NCI-H345 treated with DMSO at 0.1 percent for 48 hours (cell line): ENCODE results near the gene WFDC1.
A peak's percentile ranks its signal among the peaks of the same experiment; 100 is the strongest.

ENCODE experiments used
- DNase-seq: peaks from one replicate; lab custom pipeline; 2025; ENCODE audit not compliant: unreplicated experiment; lab: John Stamatoyannopoulos, UW

WFDC1 gene

DNA sequence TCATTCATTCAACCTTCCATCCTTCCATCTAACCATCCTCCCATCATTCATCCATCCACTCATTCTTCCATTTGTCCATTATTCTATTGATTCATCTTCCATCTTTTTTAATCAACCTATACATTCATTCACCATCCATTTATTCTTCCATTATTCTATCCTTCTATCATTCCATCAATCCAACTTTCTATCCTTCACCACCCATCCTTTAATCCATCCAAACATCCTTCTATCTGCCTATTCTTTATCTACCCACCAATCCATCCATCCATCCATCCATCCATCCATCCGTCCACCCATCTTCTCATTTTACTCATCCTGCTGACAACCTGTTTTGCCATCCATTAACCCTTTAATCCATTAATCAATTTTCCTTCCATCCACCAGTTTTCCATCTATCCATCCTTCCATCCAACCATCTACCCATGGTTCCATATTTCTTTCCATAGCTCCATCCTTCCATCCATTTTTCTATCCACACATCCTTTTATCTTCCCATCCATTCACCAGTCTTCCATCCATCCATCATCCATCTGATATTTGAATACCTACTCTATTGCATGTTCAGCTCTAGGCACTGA is 21.8 kb upstream of the WFDC1 start:
- DNase-seq, result no peak

DNA sequence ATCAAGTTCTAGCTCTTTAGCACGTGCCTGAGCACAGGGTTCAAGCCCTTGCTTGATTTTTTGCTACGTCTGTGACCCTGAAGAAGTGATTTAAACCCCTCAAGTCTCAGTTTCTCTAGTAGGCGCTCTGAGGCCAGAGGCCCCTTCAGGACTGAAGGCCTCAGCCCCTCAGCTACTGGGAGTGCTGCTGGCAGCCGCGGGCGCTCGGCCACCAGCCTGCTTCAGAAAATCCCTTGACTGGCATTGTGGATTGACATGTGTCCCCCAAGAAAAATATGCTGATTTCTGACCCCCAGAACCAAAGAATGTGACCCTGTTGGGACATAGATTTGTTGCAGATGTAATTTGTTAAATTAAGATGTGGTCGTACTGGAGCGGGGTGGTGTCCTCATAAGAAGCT is 20.2 kb upstream of the WFDC1 start:
- DNase-seq, result no peak

GRCh38 chr16:84275585-84276151 is 19.0 kb upstream of the WFDC1 start:
- DNase-seq, result no peak

- peak; percentile 27 for DNase-seq
These were observed 17.3 kb upstream of the WFDC1 start for GRCh38 chr16:84277244-84277823.

- no peak for DNase-seq
These were observed 16.3 kb upstream of the WFDC1 start for GRCh38 chr16:84278333-84278732.

- no peak for DNase-seq
These were observed 15.7 kb upstream of the WFDC1 start for GRCh38 chr16:84278968-84279367.

- DNase-seq, result no peak
These were observed 14.8 kb upstream of the WFDC1 start for GRCh38 chr16:84279881-84280280.

DNA sequence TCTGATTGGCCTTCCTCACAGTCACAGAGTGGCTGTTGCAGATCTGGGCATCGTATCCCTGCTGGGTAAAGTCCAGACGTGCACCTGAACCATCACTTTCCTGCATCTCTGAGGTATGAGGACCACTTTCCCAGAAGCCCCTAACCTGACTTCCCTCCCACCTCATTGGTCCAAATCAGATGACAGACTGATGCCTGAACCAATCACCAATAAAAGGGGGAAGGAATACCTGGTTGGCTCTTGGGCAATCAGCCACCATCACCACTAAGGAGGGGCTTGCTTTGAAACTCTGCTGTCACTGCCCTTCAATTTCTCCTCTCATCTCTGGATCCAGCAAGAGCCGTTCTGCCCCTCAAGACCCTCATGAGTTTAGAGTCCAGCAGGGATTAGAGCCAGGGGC is 13.6 kb upstream of the WFDC1 start:
- no peak for DNase-seq

- DNase-seq, result no peak
These were observed 12.1 kb upstream of the WFDC1 start for GRCh38 chr16:84282533-84282932.

DNA sequence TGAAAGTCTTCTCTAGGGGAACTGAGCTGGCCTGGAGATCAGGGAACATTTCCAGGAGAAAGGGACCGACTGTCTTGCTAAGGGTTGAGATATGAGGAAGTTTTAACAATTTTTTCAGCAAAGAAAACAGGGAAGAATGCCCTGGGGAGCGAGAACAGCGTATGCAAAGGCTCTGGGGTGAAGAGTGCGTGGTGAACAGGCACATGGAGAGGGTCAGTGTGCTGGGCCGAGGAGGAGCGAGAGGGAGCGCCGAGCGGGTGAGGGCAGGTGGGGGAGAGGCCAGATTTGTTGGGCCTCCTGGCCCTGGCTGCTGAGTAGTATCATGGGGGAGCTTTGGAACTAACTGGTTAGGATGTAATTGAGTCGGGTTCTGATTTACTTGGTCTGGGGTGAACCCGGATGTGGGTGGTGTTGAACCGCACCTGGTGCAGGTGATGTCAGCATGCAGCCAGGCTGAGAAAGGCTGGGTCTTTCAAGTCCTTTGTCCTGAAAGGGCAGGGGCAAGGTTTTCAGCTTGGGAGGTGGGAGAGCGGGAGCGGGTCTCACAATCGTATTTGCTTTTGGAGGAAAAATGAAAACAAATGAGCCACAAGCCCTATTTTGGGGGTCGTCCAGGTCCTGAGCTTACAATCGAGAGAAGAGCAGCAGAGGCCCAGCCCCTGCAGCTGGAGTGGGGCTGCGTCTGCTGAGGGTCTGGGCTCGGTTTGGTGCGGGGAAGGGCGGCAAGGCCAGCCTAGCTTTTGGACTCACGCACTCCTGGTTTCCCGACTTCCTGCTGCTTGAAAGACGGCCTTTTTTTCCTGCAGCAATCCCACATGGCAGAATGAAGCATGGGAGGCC is 11.1 kb upstream of the WFDC1 start:
- no peak for DNase-seq

DNA sequence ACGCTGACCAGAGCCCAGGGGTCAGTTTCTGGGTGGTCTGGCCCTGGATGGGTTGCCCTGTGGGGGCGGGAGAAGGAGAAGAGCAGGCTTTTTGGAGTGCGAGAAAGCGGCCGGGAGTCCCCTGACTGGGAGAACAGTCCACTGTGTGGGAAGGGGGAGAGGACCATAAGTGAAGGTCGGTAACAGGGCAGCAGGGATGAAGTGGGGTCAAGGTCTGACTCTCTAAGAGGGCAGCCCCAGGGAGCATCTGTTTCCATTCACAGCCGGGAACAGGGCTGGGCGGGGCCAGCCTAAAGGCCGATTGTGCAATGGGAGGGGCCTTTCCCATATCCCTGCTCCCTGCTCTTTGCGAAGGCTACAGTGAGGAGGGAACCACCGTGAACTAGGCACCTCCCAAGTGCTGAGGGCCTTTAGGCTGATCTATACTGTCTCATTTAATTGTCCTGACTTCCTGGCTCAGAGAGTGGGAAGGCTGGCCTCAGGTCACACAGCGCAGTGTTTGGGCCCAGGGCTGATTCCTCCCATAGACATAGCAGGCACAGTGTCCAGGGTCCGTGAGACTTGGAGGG is 10.4 kb upstream of the WFDC1 start:
- no peak for DNase-seq

GRCh38 chr16:84286578-84287240 is 8.0 kb upstream of the WFDC1 start:
- DNase-seq, result no peak

- DNase-seq, result no peak
These were observed 5.8 kb upstream of the WFDC1 start for GRCh38 chr16:84288902-84289301.

DNA sequence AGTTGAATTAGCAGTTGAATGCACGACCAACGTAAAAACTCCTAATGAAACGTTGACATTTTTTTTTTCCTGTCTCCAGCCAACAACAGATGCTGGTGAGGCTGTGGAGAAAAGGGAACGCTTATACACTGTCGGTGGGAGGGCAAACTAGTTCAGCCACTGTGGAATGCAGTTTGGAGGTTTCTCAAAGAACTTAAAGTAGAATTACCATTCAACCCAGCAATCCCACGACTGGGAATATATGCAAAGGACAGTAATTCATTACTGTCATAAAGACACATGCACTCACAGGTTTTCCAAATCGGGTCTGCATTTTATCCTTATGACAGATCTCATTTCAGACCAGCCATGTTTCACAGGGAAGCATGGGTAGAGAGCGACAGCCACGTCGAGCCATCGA is 3.5 kb upstream of the WFDC1 start:
- DNase-seq, result no peak

- DNase-seq, result peak; percentile 84
These were observed 2.7 kb upstream of the WFDC1 start for GRCh38 chr16:84292011-84292410.

- DNase-seq, result no peak
These were observed 1.3 kb upstream of the WFDC1 start for GRCh38 chr16:84293406-84293805.

GRCh38 chr16:84294117-84294516 is 561 bp upstream of the WFDC1 start:
- DNase-seq, result no peak

- no peak for DNase-seq
These were observed 654 bp downstream of the WFDC1 start for GRCh38 chr16:84295203-84295860.

GRCh38 chr16:84298376-84298899 is 3.8 kb downstream of the WFDC1 start:
- DNase-seq, result no peak

DNA sequence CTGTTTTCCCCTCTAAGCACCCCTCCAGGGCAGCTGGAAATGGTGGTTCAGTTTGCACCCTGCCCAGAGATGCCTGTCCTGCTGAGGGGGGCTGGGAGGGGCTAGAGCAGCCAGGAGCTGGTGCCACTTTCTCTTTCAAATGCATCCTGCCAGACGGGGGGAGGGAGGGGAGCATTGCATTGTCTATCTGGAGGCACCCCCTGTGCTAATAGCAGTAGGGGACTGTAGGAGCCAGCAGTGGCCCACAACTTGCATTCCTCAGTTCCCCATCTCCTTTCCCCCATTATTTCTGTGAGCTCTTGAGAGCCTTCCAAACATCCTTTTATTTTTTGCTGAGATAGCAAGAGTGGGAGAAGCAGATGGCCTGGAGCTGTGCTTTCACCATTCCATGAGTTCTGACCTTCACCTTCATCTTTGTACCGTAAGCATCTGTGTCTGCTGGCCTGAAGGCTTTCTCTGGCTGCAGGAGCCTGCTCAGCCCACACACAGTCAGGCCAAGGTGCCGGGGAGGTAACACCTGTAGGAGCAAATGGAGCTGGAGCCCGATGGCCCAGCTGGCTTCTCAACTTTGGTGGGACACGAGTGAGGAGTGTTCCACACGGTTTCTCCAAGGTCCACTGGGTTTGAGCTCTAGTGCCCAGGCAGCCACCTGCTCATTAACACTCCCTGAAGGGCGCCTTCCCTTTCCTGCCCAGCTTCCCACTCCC is 5.2 kb downstream of the WFDC1 start:
- no peak for DNase-seq
